SK-N-SH treated with all-trans-retinoic acid at 6 μM for 48 hours (cell line): ENCODE data around the gene FAM20A.

Experiments
- BACH2 ChIP-seq: fragments of 250-450 bp; sonication (Bioruptor Pico); IDR thresholded peaks from 2 replicates; pipeline ENCODE4 v1.9.0; 2021; ENCODE audit warnings: mild to moderate bottlenecking, borderline replicate concordance
- CSRNP3 ChIP-seq: fragments of 250-450 bp; sonication (Bioruptor Pico); IDR thresholded peaks from 2 replicates; pipeline ENCODE4 v1.5.1; 2021; ENCODE audit warnings: mild to moderate bottlenecking, moderate library complexity
- GLIS3 ChIP-seq: fragments of 250-450 bp; sonication (Bioruptor Pico); IDR thresholded peaks from 2 replicates; pipeline ENCODE4 v1.5.0; 2020; ENCODE audit warnings: mild to moderate bottlenecking, moderate library complexity
- ISL1 ChIP-seq: fragments of 250-450 bp; sonication (Bioruptor Pico); IDR thresholded peaks from 2 replicates; pipeline ENCODE4 v2.1.2; 2022; ENCODE audit warnings: mild to moderate bottlenecking, moderate library complexity
- RARB ChIP-seq: fragments of 250-450 bp; sonication (Bioruptor Pico); IDR thresholded peaks from 2 replicates; pipeline ENCODE4 v1.8.0; 2021; ENCODE audit warnings: mild to moderate bottlenecking, moderate library complexity
- ZFP3 ChIP-seq: fragments of 250-450 bp; sonication (Bioruptor Pico); IDR thresholded peaks from 2 replicates; pipeline ENCODE4 v1.5.0; 2020; ENCODE audit warnings: mild to moderate bottlenecking, moderate library complexity
- ZFP30 ChIP-seq: fragments of 450-650 bp; formaldehyde crosslinking; IDR thresholded peaks from 2 replicates; pipeline ENCODE4 v1.5.0; 2022; ENCODE audit warnings: mild to moderate bottlenecking, moderate library complexity

GRCh38 chr17:68505951-68506350, 95.2 kb downstream of the FAM20A start:
- TF ChIP-seq ZFP30 (no peak), CSRNP3 (CRISPR knock-in tag) (no peak), RARB (CRISPR knock-in tag) (no peak), ISL1 (no peak), BACH2 (CRISPR knock-in tag) (no peak), GLIS3 (CRISPR knock-in tag) (no peak), ZFP3 (no peak)
